GM21423 (cell line): ENCODE results near the gene SPATA19.

Experiments used
- ATAC-seq: cut with Tn5 transposase; IDR thresholded peaks from one replicate; pipeline ENCODE4 v1.9.1; 2021; ENCODE audit warnings: mild to moderate bottlenecking, moderate library complexity; ENCODE audit not compliant: unreplicated experiment

SPATA19 gene

DNA sequence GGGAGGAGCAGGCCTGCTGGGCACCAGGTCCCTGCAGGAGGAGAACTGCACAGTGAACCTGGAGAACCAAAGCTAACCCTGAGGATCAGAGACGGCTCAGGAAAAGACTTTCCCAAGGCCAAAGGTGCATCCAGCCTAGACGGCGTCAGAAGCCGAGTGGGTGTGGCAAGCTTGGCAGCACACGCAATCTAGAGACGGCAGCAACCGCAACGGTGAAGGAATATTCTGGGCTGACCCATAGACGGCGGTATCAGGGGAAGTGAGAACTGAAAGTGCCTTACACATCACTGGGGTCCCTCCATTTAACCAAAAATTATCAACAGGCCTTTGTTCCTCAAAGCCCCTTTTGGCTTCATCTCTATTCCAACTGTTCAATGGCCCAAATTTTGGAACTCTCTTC is 26.2 kb downstream of the SPATA19 start:
- ATAC-seq = no peak

DNA sequence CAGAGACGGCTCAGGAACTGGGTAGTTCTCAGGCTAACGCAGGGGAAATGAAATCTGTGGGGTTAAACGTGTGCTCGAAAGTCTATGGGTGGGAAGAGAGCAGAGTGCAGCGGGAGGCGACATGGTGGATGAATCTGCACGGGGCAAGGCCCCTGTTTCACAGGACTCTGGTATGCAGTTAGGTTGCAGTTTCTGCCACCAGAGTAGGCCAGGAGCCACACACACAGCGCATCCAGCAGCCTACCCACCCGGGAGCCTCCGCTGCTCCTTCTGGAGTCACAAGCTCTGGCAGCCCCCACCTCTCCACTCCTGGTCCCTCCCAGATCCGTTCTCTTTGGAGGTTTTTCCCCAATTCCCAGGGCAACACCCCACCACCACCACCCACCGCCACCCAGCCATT is 27.0 kb downstream of the SPATA19 start:
- no peak for ATAC-seq

DNA sequence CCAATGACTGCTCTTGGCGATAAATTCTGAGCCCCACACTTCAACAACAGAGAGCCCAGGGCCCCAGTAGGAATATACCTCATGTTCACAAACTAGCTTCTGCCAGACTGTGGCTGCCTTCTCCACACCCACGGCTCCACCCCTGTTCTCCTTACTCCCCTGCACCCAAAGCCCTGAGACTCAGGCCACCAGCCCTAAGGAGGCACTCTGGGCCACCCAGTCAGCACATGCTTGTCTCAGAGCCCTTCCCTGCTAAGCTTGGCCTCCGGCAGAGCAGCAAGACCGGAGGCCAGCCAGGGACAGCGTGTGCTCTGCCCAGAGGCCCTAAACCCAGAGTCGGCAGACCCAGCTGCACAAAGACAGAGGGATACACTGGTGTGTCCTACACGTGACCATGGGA is 27.9 kb downstream of the SPATA19 start:
- no peak for ATAC-seq

DNA sequence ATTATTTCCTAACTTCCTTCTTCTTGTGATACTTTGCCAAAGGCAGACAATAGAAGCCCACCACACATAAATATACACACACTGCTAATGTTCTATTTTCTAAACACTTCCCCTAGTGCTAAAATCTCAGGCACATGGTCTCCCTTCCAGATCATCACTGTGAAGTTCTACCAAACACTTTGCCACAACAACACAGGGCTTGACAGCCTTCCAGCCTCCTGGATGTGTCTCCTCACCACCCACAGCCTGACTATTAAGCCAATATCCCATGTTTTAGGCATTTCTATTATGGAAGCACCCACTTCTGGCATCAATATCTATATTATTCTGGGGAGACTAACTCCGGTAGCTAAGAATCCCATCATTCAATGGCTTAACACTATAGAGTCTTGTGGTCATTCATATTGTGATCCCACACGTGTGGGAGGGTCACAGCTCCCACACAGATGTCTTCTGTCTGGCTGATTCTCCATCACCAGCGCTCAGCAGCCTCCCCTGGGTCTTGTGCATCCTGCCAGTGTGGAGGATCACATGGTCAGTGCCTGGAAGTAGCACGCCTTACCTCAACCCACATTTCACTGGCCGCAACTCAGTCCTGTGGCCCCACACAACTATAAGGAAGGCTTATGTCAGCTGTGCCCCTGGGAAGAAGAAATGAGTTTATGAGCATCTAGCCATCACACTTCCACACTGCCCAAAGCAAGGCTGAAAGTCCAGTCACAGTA is 29.0 kb downstream of the SPATA19 start:
- ATAC-seq = no peak

DNA sequence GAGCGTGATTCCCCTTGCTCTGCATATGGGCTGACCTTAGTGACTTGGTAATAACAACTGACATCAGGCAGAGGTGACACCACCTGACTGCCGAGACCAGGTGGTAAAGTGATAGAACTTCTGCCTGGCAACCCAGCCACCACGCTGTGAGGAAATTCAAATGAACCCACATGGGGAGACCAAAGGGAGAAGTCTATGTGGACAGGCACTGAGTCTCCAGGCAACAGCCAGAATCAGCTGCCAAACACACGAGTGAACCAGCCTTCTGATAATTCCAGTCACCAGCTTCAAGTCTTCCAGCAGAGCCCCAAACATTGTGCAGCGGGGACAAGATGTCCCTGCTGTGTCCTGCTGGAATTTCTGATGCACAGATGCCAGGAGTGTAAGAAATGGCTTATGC is 29.7 kb downstream of the SPATA19 start:
- no peak for ATAC-seq

DNA sequence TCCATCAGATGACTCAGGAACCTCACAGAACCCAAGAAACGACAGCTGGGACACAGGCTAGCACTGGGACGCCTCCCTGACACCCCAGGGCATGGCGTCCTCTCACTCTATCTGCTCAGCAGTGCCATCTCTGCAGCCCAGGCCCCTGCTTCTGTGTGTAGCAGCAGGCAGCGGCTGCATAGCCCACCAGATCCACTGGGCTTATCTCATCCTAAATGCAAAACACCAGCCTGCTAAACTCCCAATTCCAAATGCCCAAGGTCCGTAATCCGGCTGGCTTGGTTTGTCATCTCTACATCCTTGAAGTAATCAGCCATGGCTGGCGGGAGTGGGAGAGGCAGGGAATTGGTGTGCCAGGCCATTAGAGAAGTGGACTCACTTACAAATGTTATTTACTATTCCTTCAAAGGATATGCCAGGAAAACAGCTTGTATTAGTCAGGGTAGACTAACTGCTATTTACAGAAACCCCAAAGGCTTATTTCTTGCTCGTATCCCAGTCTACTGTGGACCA is 30.7 kb downstream of the SPATA19 start:
- no peak for ATAC-seq

DNA sequence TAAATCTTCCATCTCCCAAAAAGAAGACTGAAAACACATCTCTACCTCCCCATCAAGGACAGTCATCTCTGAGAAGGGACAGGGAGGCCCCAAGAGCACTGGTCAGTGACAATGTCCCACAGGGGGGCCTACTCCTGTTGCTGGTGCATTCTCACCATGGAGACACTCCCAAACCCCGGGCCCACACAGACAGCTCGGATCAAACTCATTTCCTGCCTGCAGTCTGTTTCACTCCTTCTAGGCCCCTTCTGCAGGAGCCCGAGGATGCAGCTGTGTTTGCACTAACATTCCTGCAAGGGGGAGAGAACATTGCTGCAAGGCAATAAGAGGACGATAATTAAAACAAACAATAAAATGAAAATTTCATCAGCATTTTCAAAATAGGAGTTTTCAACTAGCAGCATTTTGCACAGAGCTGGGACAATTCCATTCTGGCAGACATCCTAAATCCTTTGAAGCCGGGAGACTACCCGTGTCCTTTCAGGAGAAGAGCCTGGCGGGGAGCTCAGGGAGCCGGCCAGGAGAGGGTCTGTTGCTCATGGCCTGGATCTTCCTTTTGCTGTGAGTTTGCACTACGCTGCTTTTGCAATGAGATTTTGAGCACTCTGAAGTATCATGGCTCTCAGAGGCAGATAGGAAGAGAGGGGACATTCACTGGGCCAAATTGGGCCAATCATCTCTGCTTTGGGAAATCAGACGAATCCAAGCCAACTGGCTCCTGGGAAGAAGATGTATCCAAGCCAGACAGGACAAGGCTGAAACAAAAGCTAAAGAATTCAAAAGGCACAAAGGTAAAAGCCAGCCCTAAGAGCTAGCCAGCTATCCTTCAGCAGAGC is 33.2 kb downstream of the SPATA19 start:
- ATAC-seq = no peak

DNA sequence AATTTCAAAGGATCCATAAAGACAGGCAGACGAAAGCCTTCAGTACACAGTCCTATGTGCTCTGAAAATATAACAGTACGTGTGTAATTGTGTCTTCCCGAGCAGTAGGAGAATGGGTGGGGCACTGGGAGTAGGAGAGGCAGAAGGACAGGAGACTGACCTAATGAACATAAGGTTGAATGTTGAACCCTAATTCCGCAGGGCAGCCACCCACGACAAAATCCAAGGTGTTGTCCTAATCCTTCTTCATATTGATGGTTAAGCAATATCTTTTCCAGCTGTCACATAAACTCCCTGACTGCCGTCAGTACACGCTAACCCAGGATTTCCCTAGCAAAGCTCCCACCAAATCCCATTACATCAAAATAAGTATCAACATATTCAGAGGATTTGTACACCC is 34.5 kb downstream of the SPATA19 start:
- ATAC-seq = no peak

DNA sequence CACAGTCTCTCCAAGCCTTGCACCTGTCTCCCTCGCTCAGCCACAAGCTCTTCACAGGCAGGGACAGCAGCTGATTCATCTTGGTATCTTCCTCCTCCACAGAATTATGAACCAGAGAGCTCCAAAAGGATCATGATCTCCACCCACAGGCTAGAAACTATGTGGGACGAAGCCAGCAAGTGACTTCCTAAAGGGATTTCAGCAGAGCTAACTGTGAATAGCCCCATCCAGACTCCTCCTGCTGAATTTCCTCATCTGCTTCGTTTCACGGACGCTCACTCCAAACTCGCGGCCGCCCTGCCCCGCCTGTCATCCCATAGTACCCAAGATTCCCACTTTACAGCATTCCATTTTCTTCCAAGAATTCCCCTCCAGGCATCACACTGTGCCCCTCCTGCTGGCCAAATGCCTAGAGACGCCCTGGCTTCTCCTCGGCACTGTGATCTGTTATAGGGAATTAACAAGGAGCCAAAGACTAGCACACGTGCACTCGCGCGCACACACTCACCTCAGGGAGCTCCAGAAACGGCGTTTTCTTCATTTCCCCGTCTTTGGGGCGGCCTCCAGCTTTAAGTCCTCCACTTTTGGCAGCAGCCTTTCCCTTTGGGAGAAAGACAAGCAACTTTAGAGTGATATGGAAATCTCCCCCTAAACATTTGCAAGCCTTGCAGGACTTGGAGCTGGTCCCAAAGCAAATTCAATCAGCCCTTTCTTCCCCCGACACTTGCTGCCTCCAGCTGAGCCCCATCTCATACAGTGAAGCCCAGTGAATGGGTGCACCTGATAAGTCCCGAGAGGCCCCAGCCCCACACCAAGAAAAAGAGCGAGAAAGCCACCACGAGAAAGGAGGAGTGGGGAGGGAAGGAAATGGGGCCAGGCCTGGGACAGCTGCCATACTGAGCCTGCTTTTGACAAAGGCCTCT is 35.5 kb downstream of the SPATA19 start:
- no peak for ATAC-seq

DNA sequence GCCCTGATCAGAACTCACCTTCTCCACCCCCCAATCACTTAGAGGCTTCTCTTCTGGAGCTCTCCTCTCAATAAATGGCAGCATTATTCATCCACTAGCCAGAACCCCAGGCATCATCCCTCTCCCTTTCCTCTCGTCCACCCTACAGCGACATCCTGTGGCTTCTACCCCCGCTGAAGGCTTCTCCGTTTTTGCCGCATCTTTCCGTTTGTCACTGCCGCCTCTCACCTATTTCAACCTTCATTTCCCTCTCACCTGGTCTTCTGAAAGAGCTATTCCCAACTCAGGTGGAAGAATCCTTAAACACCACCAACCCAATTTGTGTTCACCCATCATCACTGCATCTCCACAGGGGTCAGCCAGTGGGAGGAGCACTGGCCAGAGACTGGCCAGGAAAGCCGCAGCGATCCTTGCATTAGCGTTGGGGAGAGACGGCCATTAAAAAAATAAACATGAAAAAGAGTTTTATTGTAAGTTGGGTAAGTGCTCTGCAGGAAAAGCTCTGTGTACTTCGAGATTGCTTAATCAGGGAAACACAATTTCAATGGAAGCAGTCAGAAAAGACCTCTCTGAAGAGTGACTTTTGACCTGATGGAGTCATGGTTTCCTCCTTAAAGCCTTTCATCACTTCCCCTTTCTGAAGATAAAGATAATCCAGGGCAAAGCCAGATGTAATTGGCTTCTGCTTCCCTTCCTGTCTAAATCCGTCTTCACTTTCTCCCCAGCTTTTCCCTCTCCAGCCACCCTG is 36.7 kb downstream of the SPATA19 start:
- ATAC-seq = no peak

DNA sequence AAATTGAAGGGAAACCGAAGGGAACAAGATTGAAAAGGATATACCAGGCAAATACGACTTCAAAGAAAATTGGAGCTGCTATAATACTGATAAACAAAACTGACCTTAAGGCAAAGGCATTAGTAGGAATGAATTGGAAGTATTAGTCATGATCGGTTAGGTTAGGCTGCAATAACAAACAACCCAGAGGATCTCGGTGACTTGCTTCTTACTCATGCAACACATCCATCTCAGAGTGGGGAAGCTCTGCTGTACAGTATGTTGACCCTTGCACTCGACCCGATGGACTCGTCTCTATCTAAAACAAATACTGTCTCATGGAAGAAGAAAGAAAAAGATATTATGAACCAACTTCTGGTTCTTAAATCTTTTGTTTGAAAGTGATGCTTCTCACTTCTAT is 42.3 kb downstream of the SPATA19 start:
- no peak for ATAC-seq

DNA sequence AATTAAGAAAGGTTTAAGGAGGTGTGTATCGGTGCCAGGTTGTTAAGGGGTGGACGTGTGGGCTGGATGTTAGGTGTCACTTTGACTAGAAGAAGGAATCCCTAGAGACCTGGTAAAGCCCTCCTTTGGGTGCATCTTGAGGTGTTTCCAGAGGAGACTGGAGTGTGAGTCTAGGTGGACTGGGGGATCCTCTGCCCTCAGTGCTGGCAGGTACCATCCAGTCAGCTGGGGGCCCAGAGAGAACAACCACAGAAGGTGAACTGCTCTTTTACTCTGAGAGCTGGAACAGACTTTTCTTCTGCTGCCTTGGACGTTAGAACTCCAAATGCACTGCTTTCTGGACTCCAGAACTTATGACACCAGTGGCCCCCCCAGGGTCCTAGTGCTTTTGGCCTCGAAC is 44.0 kb downstream of the SPATA19 start:
- no peak for ATAC-seq

DNA sequence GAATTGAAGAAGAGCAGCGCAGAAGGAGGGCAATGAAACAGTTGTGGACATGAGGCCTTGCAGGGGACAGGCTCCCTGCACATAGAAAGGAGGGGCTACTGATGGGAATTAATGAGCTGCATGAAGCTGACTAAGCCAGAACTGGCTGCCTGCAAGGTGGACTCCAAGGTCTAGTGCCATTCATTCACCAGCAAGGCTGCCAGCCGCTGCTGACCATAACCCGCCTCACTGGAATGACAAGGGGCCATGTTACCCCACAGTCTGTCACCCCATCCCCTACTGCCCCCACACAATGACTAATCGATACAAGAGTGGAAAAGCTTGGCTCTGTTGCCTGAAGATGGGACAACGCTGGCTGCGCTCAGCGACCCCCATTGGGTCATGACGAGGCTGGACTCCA is 44.6 kb downstream of the SPATA19 start:
- no peak for ATAC-seq

DNA sequence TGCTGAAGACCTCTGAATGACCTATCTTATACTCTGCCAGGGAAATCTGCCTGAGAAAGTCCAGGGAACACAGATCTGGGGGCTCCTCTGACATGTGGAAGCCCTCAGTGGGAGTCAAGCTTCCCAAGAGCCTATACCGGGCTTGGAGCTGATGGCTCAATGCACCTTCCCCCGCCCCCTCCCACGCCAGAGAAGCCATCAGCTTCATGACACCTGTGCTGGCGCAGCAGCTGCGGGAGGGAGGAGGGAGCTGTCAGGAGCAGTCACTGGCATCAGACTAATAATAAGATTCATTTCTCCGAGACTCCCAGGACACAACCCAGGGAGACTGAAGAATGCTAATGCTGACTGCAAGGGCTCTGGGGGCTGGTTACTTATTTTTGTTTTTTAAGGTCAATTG is 47.8 kb downstream of the SPATA19 start:
- ATAC-seq = no peak

DNA sequence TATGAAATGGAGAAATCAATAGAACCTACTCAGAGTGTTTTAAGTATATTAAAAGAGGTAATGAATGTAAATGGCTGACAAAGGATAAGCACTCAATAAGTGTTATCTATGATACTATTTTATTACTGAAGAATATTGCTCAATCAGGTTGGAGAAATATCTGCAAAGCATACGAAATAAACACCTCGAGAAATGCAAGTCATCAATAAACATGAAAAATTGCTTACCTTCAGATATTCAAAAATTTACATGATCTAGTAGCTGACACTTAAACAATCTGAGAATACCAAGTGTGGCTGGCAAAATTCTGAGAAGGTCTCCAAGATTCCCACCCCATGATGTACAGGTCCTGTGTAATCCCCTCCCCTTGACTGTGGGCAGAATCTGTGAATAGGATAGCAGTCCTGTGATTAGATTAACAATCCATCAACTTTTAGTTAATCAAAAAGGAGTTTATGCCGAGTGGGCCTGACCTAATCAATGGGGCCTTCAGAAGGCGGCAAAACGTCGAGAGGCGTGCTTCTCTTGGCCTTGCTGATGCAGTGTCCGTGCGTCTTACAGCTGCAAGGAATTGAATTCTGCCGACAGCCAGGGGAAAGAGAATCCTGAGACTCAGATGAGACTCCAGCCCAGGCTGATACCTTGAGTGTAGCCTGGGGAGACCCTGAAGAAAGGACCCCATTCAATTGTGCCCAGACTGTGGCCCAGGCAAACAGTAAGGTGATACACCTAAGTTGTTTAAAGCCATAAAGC is 49.1 kb downstream of the SPATA19 start:
- no peak for ATAC-seq

DNA sequence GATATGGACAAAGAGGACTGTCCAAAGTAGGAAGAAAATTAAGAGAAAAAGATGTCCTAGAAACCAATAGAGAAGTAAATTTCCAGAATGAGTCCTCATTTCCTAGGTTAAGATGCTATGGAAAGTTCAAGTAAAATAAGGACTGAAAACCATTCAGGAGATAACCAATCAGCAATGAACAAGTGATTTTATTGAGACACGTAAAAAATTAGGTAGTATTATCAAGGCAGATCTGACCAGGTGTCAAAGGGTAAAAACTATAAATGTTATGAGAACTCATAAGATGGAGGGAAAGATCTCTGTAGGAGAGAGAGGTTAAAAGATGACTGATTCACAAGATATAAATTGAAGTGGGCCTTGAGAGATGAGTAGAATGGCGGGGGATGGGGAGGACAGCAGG is 50.2 kb downstream of the SPATA19 start:
- no peak for ATAC-seq

DNA sequence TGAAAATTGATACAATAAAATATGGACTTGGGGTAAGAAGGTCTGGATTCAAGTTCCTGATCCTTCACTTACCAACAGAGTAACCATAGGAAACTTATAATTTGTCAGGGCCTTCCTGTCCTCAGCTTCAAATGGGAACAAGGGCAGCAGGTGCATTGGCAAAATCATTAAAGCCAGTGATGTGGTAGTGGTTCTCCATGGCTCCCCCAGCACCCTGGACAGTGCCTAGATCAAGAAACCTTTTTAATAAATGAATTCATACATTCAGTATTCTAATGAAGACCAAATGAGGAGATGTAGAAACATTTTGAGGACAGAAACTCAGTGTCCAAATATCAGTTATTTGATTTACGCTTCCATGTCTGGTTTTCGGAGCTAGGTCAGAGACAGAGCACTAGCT is 51.1 kb downstream of the SPATA19 start:
- no peak for ATAC-seq

DNA sequence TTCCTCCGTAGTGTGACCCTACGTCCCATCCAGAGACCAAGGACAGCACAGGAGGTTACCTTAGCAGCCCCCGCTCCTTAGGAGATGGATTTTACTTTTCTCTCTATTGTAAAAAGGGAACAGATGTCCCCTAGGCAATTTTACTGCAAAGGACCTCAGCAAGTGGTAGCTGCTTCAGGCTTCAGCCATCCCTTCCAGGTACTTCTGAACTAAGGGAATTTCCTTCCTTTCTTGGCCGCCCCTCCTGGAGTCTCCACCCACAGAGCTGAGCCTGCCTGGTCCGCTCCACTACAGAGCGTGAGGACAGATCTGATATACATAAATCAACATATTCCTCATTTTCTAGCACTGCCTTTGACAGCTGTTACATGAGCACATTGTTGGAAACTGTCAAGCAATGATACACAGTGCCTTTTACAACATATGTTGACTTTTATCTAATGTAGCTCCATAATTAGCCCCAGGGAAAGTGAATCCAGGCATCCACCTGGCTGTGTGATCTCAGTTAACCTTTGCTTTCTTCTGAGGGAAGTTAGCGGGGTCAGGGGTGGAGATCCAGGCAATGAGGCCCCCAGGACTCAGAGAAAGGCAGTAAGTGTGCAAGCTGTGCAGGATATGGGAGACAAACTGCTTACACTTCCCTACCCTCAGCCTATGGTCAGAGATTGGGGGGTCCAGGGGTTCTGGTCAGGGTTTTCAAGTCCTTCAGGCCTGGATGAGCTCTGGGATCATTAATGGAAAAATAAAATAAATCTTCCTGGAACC is 51.9 kb downstream of the SPATA19 start:
- no peak for ATAC-seq

DNA sequence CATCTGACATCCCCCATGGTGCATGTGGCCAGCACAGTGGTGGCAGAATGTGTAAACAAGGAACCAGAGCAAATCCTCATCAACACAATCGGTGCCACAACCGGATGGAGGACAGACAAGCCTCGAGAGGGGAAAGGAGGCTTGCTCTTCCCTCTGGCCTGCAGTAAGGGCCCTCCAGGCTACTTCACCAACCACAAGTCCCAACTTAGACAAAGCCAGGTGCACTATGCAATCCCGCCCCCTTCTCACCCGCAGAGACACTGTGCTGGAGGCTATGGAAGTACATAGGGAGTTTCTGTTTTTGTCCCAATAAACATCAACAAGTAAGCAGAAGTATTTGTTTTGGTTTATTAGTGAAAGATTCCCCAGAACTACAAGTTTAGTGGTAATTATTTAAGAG is 54.3 kb downstream of the SPATA19 start:
- ATAC-seq = no peak
